GM19351 (cell line): Measurements from ENCODE around the gene APBB2.

Source experiments
- ATAC-seq: cut with Tn5 transposase; IDR thresholded peaks from one replicate; pipeline ENCODE4 v1.9.1; 2021; ENCODE audit warnings: mild to moderate bottlenecking, moderate library complexity; ENCODE audit not compliant: unreplicated experiment

The APBB2 gene

DNA sequence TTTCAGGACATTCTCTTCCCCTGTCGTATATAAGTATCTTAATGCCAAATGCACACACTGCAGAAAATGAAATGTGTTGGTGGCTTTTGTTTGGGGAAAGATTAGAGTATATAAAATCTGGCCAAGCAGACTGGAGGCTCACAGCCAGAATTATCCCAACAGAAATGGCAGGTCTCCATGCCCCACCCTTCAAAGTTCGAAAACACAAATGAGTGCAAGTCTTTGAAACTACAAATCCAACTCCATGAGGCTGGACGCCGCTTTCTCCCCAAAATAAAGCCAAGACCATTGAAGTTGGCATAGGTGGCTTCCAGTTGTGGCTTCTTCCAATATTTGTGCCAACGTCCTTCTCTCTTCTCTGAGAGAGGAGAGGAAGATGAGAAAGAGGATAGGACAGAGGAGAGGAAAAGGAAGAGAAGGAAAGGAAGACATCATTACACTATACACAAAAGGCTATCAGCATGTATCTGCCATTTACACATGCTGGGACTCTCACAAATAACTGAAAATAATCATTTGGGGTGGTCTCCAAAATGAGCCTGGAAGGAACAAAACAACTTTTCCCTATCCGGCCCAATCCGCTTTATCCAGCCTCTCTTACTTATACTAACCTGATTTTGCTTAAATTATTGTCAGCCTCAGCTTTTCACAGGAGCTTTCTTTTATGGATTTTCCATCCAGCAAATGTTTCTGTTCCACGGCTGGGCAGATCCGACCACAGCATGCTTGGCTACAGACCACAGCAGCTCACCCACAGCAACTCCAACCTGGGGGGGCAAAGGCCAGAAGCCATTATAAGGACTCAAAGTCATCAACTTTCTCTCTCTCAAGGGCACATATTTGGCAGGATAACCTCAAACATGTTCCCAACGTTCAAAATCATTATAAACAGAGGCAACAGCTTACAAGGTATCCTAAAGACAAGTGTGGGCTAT is 71.7 kb downstream of the APBB2 start:
- no peak for ATAC-seq

DNA sequence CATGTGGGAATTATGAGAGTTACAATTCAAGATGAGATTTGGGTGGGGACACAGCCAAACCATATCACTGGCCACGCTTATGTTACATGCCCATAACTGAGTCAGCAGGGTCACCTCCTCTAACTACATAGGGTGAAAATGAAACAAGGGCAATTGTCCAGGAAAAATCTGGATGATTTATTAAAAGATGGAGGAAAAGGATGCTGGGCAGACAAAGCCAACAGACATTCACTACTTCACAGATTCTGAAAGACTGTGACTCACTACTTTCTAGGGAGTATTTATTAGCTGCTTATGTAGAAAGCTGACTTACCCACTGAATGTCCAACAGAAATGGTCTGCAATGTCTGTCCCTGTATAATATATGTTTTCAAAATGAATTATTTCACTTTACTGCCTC is 72.4 kb downstream of the APBB2 start:
- no peak for ATAC-seq

DNA sequence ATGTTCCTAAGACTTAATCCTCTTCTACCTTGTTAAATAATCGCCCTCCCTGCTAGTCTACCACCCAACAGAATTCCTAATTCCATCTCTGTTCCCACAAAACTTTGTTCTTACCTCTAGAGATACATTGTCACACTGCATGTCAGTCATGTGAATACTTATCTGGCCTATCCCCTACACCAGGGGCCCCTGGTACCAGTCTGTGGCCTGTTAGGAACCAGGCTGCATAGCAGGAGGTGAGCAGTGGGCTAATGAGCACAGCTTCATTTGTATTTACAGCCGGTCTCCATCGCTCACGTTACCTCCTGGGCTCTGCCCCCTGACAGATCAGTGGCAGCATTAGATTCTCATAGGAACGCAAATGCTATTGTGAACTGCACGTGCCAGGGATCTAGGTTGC is 73.9 kb downstream of the APBB2 start:
- no peak for ATAC-seq

DNA sequence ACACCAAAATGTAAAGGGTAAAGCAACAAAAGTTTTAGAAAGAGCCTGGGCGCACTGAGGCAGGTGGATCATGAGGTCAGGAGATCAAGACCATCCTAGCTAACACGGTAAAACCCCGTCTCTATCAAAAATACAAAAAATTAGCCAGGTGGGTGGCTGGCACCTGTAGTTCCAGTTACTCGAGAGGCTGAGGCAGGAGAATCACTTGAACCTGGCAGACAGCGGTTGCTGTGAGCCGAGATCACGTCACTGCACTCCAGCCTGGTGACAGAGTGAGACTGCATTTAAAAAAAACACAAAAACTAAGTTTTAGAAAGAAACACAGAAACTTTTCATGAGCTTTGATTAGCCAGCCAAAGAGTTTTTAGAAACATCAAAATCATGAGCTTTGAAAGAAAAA is 76.5 kb downstream of the APBB2 start:
- ATAC-seq: no peak

DNA sequence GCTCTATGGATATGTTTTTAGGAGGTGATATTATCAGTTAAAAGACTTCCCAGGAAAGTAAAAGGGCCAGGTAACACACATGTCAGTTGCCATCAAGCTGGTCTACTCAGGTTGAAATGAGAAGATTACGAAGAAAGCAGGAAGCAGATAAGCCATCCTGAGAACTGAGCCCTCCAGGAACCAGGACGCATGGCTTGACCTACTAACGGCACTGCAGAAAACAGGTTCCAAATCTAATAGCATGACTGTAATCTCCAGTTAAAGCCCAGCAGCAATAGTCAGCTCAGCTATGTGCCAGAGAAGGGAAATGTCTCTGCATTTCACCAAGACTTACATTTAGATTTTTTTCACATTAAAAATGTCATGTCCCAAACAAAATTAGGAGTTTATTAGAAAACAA is 77.9 kb downstream of the APBB2 start:
- ATAC-seq: no peak

DNA sequence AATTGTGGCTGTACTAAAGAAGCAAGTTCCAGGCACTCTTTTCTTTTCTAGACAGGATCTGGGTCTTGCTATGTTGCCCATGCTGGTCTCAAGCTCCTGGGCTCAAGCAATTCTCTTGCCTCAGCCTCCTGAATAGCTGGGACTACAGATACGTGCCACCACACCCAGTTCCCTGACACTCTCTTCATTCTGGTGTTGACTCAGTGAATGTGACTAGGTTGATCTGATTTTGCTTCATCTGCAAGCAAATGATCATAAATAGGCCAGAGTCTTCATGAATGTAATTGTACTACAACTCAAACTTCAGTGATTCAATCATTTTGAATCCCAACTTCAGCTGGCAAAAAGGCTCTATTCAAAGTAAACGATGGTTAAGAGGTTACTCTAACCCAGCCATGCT is 78.5 kb downstream of the APBB2 start:
- no peak for ATAC-seq

DNA sequence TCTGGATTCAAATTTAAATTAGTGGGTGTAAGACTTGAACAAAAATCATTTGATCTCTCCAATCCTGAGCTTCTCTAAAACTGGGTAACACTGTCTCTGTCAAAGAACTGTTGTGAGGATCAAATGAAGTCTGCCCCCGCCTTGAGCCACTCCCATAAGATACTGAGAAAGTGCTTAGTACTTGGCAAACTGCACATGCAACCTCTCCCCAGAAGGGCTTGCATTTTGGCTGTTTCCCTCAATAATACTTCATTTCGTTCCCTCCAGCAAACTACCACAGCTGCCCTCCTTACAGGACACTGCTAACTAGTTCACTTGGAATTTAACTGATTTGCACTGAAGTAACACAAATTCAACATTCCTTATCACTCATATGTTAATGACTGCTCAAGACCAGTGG is 79.8 kb downstream of the APBB2 start:
- ATAC-seq: no peak

DNA sequence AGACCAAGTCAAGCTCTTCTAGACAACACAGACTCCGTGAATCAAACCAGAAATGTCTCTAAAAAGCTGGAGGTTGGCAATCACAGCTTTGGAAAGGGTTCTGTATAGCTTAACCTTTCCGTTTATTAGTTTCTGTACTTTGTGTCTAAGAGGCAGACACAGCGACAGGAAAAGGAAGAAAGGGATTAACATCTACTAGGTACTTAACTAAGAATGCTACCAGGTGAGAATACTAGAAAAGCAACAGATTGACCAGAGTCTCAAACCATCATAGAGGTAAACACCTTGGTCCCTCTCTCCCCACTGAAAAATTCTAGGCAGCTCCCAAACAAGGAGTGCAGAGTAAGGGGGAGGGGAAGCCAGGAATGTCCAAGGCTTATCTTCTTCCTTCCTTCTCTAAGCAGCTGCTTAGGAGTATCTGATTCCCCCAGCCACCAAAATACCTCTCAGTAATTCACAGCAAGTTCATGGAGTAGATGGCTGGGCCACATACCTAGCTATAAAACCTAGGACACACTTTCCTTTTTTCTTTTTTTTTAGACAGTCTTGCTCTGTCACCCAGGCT is 80.8 kb downstream of the APBB2 start:
- no peak for ATAC-seq

DNA sequence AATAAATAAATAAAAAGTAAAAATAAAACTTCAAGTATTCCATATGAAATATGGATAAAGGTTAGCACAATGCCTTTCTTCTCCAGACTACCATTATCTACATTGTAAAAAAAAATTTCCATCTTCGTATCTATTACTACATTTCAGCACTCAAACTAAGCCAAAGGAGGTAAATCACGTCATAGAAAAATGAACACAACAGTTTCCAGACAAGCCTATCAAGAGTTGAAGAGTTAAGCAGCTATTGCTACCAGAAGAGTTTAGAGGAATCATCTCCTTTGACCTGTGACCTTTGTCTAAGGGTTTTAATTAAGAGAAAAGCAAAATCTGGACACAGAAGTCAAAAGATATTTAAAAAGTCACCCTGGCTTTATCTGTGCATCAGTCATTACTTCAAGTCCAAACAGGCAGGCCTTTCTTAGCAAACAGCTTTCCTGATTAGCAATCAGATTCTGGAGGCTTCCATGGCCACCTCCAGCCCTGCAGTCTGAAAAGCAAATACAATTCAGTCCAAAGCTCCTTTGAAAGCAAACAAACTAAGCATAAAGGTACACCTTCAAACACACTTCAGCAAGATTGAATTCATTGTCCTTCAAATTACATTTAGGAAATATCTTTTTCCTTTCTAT is 82.2 kb downstream of the APBB2 start:
- ATAC-seq: no peak

DNA sequence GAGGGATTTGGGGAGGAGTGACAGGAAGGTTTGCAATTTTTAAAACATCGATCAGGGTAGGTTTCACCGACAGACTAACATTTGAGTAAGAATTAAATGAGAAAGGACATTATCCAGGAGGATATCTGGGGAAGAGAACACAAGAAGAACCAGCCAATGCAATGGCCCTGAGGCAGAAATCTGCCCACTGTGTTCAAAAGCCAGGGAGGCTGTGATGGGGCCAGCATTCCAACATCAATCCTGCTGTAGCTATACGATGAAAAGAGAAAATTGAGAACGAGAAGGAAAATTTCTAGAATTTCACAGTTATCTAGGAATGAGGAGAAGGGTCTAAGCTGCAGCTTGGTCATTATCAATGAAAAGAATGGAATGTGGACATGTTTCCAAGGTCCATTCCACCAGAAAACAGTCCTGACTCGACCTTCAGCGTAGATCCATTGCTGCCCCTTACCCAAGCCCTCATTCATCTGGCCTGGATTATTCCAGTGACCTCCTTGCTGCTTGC is 84.4 kb downstream of the APBB2 start:
- ATAC-seq: no peak

DNA sequence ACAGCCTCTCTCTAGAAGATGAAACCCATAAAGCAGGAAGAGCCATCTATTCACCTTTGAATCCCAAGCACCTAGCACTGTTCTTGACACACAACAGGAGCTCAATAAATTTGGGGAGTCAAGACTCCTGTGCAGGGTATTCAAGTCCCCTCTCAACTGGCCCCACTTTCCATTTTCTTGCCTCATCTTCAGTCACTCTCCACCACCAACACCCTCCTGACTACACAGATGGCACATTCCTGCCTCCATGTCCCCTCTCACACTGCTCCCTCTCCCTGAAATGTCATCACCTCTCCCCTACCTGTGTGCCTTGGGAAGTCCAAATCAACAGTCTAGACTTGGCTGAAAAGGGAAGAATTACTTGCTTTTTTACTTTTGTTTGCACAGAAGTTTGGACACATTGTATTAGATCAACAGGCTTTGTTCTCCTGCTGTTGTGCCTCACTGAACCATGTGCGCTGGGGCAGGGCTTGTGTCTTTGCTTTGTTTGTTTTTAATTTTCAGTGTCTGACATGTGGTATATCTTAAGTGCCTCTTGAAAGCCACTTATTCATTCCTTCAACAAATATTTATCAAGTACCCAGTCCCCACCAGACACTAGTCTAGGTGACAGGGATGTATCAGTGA is 85.1 kb downstream of the APBB2 start:
- ATAC-seq: no peak

DNA sequence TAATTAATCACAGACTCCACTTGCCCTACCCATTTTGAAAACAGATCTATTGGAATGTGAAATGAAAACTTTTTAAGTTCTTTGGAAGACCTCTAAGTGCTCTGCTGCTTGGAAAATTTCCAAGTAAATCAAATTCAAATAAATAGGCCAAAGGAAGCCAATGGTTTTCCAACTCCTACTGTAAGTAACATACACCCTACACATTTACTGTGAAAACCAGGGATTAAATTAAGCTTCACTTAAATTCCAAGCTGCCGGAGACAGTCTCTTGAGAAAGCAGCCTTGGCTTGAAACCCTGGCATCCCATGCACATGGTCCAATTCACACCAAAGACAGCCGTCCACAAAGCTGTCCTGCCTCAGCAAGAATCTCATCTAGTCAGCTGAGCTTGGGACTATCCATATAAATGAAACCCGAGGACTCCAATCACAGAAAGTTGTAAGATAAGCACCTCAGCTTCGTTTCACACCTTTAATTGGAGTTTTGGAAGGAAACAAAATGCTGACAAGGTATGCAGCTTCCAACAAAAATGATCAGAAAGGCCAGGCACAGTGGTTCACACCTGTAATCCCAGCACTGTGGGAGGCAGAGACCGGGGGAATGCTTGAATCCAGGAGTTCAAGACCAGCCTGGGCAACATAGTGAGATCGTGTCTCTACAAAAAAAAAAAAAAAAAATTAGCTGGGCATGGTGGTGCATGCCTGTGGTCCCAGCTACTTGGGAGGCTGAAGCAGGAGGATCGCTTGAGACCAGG is 88.6 kb downstream of the APBB2 start:
- ATAC-seq: no peak

DNA sequence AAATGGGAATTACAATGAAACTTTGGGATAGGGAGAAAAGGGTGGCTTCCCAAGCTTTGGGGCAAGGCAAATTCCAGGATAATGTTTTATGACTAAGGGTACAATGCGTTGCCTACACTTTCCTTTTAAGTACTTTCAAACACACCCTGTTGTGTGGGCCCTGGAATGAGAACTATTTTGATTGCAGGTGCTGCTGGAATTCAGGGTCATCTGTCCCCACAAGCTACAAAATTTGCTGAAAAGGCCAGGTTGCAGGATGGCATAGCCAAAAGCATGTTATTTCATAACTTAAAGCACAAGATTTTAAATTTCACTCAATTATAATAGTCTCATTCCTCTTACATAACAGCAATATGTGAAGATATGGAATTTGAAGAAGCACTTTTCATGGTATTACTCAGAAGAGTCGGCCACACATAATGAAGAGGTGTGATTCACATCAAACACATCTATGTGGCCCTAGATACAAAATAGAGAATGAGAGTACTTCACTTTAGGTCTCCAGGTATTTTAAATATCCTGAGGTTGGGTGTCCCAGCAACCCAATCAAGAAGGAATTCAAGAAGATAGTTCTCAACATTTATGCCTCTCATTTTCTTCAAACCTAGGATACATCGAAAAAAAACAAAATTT is 89.3 kb downstream of the APBB2 start:
- no peak for ATAC-seq

DNA sequence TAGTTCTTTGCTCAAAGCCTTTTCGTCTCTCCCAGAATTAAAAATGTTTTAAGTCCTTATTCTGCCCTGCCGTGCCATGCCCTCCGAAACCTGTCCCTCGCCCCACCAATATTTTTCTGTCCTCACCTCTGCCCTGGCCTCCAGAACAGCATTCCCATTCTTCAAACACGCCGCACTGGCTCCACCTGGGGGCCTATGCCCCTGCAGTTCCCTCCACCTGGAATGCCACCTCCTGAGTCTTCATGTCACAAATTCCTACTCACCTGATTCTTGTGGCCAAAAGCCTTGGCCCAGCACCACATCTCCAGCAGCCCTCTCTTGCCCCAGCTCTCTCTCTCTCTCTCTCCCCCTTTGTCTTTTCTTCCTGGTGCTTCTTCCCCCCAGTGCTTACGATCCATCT is 91.6 kb downstream of the APBB2 start:
- no peak for ATAC-seq

DNA sequence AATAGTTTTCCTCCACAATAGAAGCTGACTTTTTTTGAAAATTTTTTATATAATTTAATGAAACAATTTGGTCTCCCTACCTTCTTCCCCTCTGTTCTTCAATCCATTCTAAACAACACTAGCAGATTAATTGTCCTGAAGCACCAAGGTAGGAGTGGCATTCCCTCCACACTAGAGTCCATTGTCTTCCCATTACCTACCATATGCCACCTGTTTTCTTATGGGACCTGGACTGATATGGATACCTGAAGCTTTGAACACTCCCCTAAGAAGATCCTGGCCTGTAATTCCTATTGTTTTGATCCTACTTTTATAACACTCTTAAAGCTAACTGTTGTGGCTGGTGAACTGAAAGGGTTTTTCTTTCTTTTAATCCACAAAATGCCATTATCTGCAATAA is 92.0 kb downstream of the APBB2 start:
- ATAC-seq: no peak

DNA sequence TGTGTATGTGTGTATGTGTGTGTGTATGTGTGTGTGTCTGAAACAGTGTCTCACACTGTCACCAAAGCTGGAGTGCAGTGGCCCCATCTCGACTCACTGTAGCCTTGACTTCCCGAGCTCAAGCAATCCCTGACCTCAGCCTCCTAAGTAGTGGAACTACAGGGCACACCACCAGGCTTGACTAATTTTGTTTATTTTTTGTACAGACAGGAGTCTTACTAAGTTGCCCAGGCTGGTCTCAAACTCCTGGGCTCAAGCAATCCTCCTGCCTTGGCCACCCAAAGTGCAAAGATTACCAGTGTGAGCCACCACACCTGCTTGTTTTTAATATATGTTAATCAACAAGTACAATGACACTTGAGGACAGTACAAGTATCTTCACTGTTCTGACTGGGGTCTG is 92.4 kb downstream of the APBB2 start:
- no peak for ATAC-seq

DNA sequence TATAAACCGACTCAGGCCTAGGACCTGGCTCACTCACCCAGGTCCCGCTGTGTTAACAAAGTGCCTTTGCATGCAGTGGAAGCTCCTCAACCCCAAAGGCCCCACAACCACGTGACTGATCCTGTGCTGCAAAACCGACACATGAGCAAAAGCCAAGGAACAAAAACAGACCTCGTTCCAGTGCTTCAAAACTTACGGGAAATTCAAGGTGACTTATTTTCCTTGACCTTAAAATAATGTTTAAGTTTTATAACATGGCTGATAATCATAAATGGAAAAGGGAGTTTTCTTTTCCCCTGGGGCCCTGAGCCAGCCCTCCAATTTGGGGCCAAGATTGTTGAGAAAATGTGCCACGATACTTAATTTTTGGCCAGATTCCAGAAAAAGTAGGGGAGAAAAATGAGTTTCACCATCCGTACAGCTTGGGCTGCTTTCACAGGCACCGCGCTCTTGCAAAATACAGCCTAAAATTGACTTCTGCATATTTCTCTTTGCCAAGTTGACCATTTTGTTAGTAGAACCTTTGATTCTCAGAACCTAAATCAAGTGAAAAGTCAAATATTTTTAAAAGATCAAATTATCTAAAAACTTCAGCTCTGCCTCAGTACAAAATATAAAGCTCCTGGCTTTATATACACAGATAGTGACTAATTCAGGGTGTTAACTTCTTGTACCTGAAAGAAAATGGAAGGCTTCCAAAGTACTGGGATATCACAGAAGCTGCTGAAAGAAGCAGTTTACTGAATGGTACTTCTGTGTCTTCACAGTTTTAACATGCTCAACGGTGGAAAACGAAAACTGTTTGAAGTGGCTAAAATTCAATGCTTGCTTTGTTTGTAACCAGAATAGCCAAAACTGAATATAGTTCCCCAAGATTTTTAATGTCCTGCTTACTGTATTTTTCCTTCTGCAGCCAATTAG is 93.8 kb downstream of the APBB2 start:
- ATAC-seq: no peak

DNA sequence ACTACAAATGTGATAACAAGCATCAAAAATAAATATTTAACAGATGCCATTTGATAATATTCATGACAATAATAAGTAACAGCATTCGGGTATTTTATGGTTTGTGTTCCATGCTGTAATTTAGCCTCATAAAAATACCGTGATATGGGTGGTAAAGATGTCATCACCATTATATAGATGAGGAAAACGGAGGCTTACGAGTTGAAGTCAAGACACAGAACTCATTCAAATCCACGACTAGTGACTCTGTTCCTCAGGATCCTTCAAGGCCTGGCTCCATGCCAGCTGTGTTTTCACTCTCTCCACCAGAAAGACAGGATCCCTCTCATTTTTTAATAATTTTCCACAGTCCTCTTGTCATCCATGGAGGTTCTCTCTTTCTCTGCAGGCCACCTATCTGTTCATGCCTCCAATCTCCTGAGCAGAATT is 94.5 kb downstream of the APBB2 start:
- ATAC-seq: no peak

DNA sequence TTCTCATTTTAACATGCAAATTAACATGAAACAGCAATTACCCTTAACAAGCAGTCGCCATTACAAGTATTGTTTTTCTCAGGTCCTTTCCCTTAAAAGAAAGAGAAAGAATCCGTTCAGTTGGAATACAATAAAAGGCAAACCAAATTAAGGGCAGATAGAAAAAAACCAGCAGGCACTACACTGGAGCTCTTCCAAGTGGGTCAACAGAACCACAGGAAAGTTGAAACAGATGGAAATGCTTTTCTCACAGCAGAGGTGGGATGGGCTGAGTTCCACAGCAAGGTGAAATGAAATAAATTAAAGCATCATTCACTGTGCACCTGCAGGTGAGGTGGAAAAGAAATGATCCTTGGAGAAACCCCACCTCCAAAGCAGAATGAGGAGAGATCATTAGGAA is 102.6 kb downstream of the APBB2 start:
- no peak for ATAC-seq
